Activated CD8-positive, alpha-beta T cell treated with anti-CD3 and anti-CD28 coated beads for 36 hours (primary cell): ENCODE results near the gene ISM1. TPM values are rescaled to one million over a fixed set of nuclear protein-coding genes. Genes with fewer than 3 reads are reported as not detected.

Source experiments
- ATAC-seq: fragments of 200-7000 bp; cut with Tn5 transposase; one replicate; pipeline ENCODE4 v1.10.0; 2021; ENCODE audit warnings: mild to moderate bottlenecking, moderate library complexity
- CTCF ChIA-PET: fragments of 350-600 bp; sonication (Branson Sonifier 250); formaldehyde crosslinking; loops from one replicate; lab custom pipeline; 2021; ENCODE audit warnings: antibody characterized with exemption; lab: Charles Lee
- POLR2A ChIA-PET: fragments of 350-600 bp; sonication (Branson Sonifier 250); formaldehyde crosslinking; loops from one replicate; lab custom pipeline; 2021; ENCODE audit warnings: antibody characterized with exemption; lab: Charles Lee
- DNase-seq: peaks from one replicate; pipeline ENCODE4 v3.0.0-alpha.2; 2020
- H3K27ac Mint-ChIP-seq: one replicate; pipeline ENCODE4 v1.8.0; 2021; ENCODE audit warnings: mild to moderate bottlenecking, mixed read lengths
- H3K27me3 Mint-ChIP-seq: one replicate; pipeline ENCODE4 v1.8.0; 2021; ENCODE audit warnings: mixed read lengths
- H3K36me3 Mint-ChIP-seq: one replicate; pipeline ENCODE4 v1.8.0; 2021; ENCODE audit warnings: low read depth, mixed read lengths
- H3K4me1 Mint-ChIP-seq: one replicate; pipeline ENCODE4 v1.8.0; 2021; ENCODE audit warnings: low read depth, mixed read lengths
- H3K4me3 Mint-ChIP-seq: one replicate; pipeline ENCODE4 v1.8.0; 2021; ENCODE audit warnings: mild to moderate bottlenecking, moderate library complexity, mixed read lengths
- H3K9me3 Mint-ChIP-seq: one replicate; pipeline ENCODE4 v1.8.0; 2021; ENCODE audit warnings: mixed read lengths
- CTCF ChIP-seq: fragments of 200-600 bp; IDR thresholded peaks from one replicate; pipeline ENCODE4 v1.8.0; 2022; ENCODE audit warnings: antibody characterized with exemption, mild to moderate bottlenecking
- intact Hi-C: fragments of 100-400 bp; cut with micrococcal nuclease; formaldehyde crosslinking; loops from one replicate; pipeline ENCODE4 v1.10.0; 2022
- total RNA-seq, 2 experiments: library from RNA; stranded (reverse); gene quantifications; one replicate each; pipeline ENCODE4 v1.2.3, GENCODE V29; 2021

ISM1 gene
- total RNA-seq, 2 experiments from 2014 or later: 0.77 to 1.4 TPM

DNA sequence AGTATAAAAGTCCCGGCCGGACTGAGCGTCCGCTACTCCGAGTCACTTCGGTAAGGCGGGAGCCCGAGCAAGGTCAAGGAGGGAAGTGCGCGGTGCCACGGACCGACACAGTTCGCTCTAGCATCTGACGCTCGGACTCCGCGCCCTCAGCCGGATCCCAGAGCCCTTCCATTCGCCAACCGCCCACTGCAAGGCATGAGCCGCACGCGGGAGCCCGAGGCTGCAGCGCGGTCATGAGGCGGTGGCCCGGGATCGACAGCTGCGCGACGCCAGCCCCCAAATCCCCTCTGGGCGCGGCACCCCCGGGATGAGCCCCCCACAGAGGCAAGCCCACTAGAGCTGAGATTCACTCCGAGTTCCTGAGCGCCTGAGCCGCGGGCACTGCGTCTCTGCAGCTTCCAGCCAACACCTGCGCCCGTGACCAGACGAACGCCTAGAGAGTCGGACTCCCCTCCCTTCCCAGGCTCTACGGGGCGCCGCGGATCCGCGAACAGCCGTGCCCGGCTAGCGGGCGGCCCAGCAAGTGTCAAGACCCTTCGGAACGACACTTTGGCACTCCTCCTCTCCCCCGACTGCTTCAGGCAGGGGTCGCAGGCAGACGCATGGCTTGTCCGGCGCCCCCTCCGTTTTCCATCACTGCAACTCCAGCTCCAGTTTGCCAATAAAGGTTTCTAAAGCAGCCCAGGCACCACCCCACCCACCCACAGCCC, 725 bp upstream of the ISM1 start:
- Mint-ChIP-seq H3K27me3 (peaks cover 51% of the 10 kb centered on the region), H3K36me3 (no peaks in the 10 kb centered on the region), H3K27ac (peak overlapping the region; percentile 64), H3K4me3 (peak overlapping the region; percentile 77), H3K4me1 (peaks cover 16% of the 10 kb centered on the region), H3K9me3 (no peaks in the 10 kb centered on the region)
- intact Hi-C loops: loop anchor here (10.0 kb wide), 1 partner anchor 84 kb away; no protein-coding TSS in a partner anchor
- TF ChIP-seq CTCF: no peak
- ATAC-seq: peak; percentile 17
- POLR2A ChIA-PET: no interaction called here
- DNase-seq: peak; percentile 40
- CTCF ChIA-PET: interaction anchor here (1.0 to 2.3 kb wide), 3 partner anchors 20 to 40 kb away, joined by 3 to 10 read pairs (median 4); no protein-coding TSS in a partner anchor

DNA sequence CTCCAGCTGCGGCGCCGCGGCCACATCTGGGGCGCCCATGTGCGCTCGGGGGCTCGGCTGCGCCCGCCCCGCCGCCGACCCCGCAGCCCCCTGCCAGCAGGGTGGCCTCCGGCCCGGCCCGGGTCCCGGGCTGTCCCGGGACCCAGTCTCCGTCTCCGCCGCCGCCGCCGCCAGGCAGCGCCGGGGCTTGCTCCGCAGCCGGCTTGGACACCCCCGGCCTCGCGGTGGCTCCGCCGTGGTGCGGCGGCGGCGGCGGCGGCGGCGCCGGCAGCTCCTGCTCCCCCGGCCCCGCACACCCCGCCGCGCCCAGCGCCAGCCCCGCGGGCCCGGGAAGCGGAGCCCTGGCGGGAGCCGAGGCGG, 219 bp downstream of the ISM1 start:
- peak overlapping the region; percentile 77 for H3K4me3 Mint-ChIP-seq
- H3K27me3 Mint-ChIP-seq: peaks cover 47% of the 10 kb centered on the region
- H3K4me1 Mint-ChIP-seq: peaks cover 16% of the 10 kb centered on the region
- TF ChIP-seq CTCF: no peak
- POLR2A ChIA-PET: interaction anchor here (1.2 to 1.5 kb wide), 2 partner anchors 9 to 39 kb away, joined by 4 to 5 read pairs; no protein-coding TSS in a partner anchor
- ATAC-seq (peak; percentile 43), DNase-seq (no peak)
- no peaks in the 10 kb centered on the region for H3K36me3 Mint-ChIP-seq
- peaks cover 3% of the 10 kb centered on the region for H3K9me3 Mint-ChIP-seq
- intact Hi-C loops: loop anchor here (10.0 kb wide), 1 partner anchor 84 kb away; no protein-coding TSS in a partner anchor
- CTCF ChIA-PET: interaction anchor here (0.9 to 2.3 kb wide), 4 partner anchors 21 to 39 kb away, joined by 3 to 10 read pairs (median 4); no protein-coding TSS in a partner anchor
- no peak overlapping the region for H3K27ac Mint-ChIP-seq

- peaks cover 16% of the 10 kb centered on the region for H3K4me1 Mint-ChIP-seq
- ChIA-PET CTCF (interaction anchor here (0.9 to 2.3 kb wide), 3 partner anchors 26 to 39 kb away, joined by 4 to 10 read pairs (median 4); no protein-coding TSS in a partner anchor), POLR2A (interaction anchor here (1.2 to 1.5 kb wide), 2 partner anchors 8 to 39 kb away, joined by 4 to 5 read pairs; no protein-coding TSS in a partner anchor)
- H3K27me3 Mint-ChIP-seq: peaks cover 45% of the 10 kb centered on the region
- DNase-seq: peak; percentile 77
- H3K36me3 Mint-ChIP-seq: peaks cover 3% of the 10 kb centered on the region
- ATAC-seq: peak; percentile 83
- intact Hi-C loops: loop anchor here (10.0 kb wide), 1 partner anchor 83 kb away; no protein-coding TSS in a partner anchor
- peaks cover 8% of the 10 kb centered on the region for H3K9me3 Mint-ChIP-seq
- peak overlapping the region; percentile 76 for H3K4me3 Mint-ChIP-seq
- TF ChIP-seq CTCF: no peak
- H3K27ac Mint-ChIP-seq: peak overlapping the region; percentile 36
These were observed 722 bp downstream of the ISM1 start for GRCh38 chr20:13221673-13222318.

- no peak for TF ChIP-seq CTCF
- CTCF ChIA-PET: interaction anchor here (1.1 to 2.3 kb wide), 2 partner anchors 30 to 38 kb away, joined by 4 to 10 read pairs; no protein-coding TSS in a partner anchor
- intact Hi-C loops: loop anchor here (10.0 kb wide), 1 partner anchor 82 kb away; no protein-coding TSS in a partner anchor
These were observed 1.2 kb downstream of the ISM1 start for GRCh38 chr20:13222319-13222716.

More at GRCh38 chr20:13222319-13222716, 1.2 kb downstream of the ISM1 start:
- DNase-seq: no peak
- ATAC-seq: no peak
- Mint-ChIP-seq H3K36me3 (peaks cover 3% of the 10 kb centered on the region), H3K27me3 (peaks cover 42% of the 10 kb centered on the region), H3K4me1 (peaks cover 16% of the 10 kb centered on the region), H3K4me3 (peak overlapping the region; percentile 76), H3K9me3 (peaks cover 10% of the 10 kb centered on the region), H3K27ac (no peak overlapping the region)
- POLR2A ChIA-PET: interaction anchor here (1.5 kb wide), 1 partner anchor 38 kb away, joined by 5 read pairs; no protein-coding TSS in a partner anchor
